Measurements from ENCODE around the gene ZMYND8.
A peak's percentile ranks its signal among the peaks of the same experiment; 100 is the strongest.
"Not testable (repeated sequence)": the region's sequence is repeated elsewhere in the genome, so short reads cannot be mapped to it uniquely, and the experiment has no call there.

The ZMYND8 gene

DNA sequence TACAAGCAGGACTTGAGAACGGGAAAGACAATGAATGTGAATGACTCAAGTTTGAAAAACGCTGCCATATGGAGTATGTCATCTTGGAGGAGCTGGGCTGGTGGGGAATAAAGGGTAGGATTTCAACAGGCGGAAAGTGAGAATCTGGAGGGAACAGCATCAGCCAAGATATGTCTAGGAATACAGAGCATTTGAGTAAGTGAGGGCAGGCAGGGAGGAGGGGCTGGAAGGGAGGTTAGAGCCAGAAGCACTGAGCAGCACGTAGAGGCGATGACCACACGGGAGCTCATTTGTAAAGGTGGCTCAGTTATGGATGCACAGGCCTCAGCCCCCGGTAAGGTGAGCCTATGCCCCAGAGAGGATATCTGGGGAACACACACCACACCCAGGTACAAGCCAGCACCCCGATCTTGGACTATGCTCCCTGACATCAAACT, 115.1 kb downstream of the ZMYND8 start:
- peak; percentile 95 for DNase-seq

DNA sequence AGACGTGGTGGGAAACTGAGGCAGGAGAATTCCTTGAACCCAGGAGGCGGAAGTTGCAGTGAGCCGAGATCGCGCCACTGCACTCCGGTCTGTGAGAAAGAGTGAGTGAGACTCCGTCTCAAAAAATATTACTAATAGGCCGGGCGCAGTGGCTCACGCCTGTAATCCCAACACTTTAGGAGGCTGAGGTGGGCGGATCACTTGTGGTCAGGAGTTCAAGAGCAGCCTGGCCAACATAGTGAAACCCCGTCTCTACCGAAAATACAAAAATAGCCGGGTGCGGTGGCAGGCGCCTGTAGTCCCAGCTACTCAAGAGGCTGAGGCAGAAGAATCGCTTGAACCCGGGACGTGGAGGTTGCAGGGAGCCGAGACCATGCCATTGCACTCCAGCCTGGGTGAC, 116.4 kb downstream of the ZMYND8 start:
- not testable (repeated sequence) for DNase-seq

DNA sequence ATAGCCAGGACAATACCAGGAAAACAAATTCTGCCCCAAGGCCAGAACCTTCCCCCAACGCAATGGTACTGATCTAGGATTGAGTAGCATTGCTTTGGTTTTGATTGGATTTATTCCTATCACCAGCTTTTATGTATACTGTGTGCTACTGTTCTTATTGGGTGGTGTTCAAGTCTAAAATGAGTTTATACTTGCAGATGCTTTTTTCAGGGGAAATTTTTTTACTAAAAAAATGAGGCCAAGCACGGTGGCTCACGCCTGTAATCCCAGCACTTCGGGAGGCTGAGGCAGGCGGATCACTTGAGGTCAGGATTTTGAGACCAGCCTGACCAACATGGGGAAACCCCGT, 116.8 kb downstream of the ZMYND8 start:
- DNase-seq: no peak

DNA sequence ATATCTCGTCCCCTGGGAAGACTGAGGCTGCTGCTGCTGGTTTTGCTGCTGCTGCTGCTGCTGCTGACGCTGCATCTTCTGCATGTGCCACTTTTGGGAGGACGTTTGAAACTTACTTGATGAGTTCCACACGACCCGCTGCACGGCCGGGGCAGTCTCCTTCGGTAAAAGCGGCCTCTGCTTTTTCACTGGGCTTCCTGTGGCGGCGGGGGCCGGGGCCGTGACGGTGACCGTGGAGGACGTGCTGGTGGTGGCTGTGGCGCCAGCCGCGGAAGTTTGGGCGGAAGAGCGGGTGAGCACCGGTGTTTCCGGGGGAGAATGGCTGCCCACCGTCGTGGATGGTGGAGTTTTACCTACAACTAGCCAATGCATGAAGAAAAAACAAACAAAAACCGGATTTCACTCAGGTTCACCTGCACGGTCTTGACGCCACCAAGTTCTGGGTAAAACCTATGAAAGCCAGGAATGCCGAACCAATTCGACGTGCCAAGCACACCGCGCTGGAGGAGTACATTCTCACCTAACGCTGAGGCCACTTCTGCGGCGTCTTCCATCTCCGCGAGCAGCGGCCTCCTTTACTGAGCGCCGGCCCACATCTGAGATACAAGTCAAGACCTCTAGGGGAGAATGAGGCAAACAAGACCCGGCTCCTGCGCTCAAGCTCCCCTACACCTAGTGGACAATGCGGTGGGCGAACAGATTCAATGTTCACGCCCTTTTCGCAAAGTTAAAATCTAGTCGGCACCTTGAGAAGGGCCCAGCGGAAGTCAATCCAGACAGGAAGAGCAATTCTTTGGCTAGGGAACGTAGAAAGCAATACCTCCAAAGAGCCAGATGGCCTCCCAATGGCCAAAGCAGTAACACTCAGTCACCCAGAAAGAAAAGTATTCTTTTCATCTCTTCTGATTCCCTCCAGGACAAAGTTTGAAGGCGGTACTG, 117.5 kb downstream of the ZMYND8 start:
- no peak for DNase-seq

DNA sequence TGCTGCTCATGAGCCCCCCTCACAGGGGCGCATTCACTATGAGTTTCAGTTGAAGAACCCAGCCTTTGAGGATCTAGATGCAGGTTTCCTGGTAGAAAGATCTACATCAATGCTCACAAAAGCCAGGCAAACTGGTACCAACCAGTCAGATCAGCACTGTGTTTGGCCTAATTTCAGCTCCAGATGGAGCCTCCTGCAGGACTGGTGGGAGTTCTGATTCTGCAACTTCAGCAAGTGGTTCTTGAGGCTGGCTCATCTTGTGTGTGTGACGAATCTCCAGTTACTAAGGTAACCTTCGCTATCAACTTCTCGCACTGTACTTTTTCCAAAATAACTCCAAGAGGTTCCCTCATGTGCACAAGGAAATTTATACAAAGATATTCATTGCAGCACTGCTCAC, 118.8 kb downstream of the ZMYND8 start:
- no peak for DNase-seq

DNA sequence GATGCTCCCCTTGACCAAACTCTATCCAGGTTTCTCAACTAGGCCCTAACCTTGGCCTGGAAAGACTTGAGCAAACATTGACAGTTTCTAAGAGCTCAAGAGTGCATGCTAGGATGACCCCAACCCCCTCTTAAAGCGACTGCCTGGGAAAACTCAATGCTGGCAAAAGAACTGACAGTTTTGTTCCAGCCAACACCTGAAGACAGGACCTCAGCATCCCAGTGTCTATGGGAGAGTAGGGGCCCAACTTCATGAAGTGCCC, 119.9 kb downstream of the ZMYND8 start:
- DNase-seq: no peak

DNA sequence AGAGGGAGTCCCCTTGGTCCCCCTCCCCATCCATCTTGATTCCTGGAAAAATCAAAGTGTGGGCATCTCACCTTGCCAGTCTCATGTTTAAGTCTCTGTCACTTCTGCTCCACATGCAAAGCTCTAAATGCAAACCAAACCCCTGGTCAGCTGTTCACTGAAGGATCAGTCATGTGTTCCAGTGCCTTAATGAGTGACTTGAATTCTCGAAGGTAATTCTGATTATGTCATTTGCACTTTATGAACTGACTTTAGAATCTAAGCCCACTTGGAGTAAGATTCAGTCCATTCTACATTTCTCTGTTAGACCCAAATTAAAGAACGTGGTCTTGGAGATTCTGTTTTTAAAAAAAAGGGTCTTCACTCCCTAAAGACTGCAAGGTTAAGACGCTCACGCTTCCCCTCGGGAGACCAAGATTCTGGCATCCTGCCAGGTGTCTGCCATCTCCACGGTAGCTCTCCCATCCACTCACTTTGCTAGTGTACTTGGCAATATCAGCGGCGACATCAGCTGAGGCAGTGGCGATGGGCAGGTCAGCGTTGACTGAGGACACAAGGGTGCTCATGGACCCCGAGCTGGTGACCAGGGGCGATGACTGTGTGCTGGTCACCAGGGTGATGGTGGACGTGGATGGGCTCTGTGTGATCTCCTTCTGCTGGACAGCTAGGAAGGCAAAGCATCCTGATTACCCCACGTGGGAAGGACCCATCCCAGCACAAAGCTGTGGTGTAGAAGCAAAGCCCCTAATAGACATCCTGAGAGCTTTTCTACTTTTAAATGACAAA, 120.5 kb downstream of the ZMYND8 start:
- DNase-seq: no peak

DNA sequence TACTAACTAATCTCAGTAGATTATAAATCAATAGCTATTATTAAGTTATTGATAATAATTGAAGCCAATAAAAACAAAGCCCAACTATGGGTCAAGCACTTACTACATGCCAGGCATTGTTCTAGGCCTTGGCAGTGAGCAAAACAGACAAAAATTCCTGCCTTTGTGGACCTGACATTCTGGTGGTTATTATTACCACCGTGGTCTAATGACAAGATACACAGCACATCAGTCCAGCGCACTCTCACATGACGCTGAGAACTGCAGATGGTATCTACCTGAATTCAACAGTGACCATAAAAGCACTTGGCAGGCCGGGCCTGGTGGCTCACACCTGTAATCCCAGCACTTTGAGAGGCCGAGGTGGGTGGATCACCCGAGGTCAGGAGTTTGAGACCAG, 121.4 kb downstream of the ZMYND8 start:
- DNase-seq: no peak

DNA sequence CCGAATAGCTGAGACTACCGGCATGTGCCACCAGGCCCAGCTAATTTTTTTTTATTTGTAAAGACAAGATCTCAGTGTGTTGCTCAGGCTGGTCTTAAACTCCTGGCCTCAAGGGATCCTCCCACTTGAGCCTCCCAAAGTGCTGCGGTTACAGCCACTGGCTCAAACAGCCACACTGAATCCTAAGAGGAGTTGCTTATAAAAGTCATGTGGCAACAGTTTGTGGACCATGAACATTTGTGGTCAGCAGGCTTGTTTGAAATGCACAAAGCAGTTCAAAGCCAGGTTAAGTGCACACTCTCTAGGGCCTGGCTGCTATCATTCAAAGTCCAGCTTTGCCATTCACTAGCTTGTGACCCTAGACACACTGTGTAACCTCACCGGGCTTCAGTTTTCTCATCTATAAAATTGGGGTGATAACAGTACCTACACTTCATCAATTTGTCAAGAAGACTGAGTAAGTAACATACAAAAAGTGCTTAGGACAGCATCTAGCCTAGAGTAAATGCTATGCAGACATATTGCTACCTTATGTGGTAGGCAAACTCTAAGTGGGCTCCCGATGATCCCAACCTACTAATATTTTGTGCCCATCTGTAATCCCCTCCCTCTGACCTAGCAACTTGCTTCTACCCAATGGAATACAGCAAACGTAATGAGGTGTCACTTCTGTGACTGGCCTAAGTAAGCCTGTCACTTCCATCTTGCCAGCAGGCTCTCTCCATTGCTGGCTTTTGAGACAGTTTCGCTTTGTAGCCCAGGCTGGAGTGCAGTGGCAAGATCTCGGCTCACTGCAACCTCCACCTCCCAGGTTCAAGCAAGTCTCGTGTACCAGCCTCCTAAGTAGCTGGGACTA, 122.9 kb downstream of the ZMYND8 start:
- peak; percentile 60 for DNase-seq

DNA sequence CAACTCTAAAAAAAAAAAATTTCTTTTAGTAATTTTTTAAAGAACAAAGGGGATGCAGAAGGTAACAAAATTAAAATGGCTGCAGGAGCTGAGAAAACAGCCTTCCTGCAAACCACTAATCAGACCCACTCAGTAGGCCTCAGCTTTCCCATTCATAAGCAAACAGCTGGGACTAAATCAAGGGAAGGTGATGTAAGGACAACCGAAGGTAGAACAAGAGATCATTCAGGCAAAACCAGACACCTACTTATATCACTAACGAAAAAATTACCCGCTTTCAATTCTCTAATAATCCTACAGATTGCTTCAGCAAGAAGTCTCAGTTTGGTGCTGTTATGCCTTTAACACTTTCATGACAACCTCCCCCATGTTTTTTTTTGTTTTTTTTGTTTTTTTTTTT, 124.0 kb downstream of the ZMYND8 start:
- no peak for DNase-seq

DNA sequence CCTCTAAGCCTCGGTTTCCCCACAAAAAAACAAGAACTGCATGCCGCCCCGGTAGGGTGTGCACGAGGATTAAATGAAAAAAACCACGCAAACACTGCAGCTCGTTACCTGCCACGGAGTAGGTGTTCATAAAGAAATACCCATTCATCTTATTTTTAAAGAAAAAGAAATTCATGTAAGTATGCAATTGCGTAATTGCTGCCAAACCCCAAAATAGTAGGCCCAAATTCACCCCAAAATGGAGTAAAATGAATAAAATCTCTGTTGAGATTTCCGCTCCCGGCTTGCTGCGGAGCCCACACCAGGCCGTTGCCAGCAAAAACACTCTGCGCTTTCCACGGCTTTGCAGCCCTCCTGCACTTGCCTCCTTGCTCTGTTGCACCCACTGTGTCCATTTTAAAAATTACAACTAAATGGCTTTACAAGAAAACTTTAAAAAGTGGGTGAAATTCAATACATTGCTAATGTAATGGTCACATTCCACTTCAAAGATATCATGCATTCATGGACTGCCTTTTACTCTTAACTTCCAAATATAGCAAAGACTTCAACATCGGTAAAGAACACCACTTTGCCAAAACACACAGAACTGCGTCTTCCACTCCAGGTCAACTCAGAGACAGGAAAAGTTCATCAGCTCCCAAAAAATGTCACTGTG, 125.0 kb downstream of the ZMYND8 start:
- peak; percentile 93 for DNase-seq

DNA sequence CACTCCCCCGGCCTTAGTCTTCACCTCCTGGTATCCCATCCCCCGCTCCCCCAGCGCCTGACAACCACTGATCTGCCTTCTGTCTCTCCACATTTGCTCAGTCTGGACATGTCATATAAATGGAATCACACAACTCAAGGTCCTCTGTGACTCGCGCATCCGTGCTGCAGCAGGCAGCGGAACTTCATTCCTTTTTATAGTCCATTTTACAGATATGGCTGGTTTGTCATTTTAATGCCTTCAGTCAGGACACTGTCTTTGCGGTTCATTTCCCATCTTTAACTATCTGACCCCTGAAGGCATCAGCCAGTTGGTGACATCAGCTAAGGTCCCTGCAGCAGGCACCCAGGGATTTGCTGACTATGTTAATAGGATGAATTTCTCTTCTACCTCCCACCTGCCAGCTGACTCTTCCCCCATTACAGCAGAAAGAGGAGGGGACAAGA, 125.7 kb downstream of the ZMYND8 start:
- peak; percentile 82 for DNase-seq

DNA sequence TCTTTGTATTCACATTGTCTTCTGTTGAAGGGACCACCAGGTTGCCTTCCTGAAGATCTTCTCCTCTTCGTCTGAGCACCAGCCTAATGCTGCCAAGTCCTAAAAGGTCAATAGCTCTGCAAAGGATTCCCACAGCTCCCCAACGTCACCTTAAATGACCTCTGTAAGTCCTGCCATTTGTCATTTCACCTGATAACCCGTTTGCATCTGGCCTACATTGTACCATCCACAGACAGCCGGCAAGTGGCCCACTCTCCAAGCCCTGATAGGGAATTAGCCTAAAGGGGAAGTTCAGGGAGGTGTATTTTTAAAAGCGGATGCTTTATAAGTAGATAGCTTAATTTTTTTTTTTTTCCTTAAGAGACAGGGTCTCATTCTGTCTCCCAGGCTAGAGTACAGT, 127.8 kb downstream of the ZMYND8 start:
- DNase-seq: no peak

DNA sequence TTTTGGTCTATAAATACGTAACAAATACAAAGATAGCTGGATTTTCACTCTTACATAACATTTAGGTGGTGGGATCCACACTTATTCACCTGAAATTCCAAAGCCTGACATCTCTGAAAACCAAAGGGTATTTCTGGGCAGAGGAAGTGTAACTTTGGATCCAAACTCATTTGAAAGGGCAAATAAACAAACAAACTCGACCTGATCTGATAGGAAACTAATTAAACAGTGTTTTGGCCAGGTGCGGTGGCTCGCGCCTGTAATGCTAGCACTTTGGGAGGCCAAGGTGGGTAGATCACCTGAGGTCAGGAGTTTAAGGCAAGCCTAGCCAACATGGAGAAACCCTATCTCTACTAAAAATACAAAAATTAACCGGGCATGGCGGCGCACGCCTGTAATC, 128.9 kb downstream of the ZMYND8 start:
- no peak for DNase-seq

DNA sequence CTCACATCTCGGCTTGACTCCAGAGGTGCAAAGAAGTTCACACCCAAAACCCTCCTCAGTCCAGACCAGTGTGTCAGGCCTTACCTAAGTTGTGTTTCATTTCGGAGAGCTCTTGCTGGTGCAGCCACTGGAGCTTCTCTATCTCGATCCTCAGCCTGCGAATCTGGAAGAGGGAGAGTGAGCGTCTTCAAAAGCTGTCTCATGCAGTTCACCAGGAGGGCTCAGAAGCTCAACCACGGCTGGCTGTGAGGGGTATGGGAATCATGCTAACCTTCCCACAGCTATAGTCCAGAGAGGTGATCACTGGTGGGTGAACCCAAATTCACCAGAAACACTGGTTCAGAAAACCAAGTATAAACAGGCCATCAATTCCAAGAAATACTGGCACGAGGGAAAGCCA, 129.4 kb downstream of the ZMYND8 start:
- no peak for DNase-seq

DNA sequence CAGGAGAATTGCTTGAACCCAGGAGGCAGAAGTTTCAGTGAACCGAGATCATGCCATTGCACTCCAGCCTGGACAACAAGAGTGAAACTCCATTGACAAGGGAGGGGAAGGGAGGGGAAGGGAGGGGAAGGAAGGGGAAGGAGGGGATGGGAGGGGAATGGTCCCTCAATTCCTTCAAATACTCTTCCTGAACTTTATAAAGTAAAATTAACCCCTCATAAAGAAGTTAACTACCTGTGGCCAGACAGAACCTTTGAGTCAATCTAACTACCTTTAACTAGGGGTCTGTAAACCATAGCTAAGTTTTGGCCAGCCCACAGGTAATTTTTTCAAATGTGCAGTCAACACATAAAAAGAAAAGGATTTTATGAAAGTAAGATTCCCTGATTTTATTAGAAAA, 131.0 kb downstream of the ZMYND8 start:
- DNase-seq: no peak

DNA sequence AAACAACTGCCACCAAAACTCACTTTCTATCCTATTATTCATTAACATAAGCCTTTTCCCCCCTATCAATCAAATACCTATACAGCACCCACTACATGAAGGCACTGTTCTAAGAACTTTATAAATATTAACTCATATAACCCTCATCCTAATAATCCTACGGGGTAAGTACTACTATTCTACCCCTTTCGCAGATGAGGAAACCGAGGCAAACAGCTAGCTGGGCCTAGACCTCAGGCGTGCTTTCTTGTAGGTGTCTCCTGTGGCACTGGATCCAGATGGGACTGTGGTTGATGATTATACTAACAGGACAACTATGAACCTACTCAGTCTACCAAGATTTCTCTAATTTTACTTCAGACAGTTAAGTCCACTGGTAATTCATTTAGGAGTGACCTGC, 131.6 kb downstream of the ZMYND8 start:
- no peak for DNase-seq

DNA sequence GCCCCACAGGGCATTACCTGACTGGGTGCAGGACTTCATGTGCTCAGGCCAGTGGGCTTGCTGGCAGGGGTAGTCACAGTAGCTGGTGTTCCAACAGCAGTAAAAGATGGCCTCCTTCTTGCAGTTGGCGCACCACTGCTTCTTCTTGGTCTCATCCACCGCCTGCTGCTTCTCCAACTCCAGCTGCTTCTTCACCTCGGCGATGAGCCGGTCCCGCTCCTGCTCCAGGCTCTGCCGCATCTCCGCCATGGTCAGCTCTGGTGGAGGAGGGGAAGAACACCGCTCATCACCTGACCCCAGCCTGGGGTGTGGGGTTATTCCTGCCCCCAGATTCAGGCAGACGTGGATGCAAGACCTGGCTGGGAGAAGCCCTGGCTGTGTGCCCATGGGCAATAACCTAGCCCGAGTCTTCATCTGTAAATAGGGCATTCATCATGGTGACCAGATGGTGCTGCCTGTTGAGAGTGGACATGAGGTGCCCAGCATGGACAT, 132.2 kb downstream of the ZMYND8 start:
- no peak for DNase-seq

DNA sequence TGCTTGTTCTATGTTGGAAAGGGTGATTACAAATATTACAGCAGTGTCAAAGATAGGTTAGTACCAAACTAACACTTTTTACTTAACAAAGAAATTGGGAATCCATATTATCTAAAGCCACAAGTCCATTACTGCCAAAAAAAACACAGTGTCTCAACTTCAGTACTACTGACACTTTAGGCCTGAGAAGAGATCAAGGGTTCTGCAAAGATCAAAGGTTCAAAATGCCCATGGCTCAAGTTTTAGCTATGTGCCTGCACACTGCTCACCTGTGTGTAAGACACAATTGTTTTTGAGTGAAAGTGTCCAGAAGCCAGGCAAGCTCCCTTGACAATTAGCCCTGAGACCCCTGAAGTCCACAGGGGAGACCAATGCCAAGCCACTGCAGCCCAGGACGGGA, 132.6 kb downstream of the ZMYND8 start:
- no peak for DNase-seq

DNA sequence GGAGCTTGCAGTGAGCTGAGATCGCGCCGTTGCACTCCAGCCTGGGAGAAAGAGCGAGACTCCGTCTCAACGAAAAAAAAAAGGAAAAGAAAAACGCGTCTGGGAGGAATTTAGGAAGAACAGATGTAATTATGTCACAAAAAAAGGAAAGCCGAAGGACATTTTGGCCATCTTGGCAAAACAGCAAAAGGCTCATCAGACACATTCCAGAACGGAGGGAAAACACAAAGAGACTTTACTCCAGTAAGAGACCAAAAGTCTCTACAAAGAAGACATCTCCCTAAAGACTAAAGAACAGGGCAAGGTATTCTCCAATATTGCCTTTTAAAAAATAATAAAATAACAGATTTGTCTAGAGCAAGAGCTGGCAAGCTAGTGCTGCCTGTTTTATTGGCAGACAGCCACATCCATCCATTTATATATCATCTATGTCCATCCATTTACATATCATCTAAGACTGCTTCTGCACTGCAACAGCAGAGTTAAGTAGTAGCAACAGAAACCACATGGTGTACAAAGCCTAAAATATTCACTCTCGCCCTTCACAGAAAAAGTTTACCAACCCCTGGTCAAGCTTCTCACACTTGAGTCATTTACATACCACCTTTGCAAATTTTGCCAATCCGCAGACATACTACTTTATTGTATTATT, 133.9 kb downstream of the ZMYND8 start:
- DNase-seq: no peak

DNA sequence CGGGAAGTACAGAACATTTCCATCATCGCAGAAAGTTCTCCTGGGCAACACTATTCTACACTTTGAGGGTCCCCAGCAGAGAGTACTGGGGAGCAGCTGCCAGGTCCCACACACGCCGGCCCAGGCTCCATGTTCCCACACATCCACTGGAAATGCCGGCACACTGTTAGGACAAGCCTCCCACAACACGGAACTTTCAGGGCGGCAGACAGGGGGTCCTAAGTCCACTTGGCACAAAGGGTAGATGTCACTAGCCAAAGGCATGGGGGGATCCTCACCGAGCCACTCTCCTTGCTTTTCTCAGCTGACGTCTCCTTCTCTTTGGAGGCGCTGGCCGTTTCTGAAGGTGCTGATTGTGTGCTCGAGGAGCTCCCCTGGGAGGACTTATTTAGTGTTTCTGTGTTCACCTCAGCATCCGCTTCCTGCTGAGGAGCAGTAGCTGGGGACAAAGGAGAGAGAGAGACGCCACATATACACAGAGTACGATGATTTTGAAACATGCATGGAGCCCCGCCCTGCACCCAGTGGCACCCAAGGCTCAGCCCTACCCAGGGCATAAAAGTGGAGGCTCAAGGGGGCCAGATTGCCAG, 135.4 kb downstream of the ZMYND8 start:
- DNase-seq: no peak

DNA sequence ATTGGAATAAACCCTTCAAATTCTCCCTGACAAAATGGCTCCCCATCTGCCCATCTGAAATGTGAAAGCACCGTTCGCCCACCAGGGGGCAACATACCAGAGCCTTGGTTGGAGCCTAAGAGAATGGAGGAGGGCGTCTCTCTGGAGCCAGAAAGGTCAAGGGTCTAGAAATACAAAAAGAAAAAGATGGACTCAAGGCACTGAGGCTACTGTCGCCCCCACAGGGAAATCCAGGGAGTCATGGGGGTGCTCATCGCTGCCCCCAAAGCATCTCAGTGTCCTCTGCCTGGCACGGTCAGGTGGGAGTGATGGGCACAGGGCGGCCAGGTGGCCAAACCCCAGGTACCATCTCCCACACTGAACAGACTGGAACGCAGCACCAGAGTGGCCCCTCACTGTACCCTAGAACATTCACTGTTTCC, 136.3 kb downstream of the ZMYND8 start:
- DNase-seq: peak; percentile 30

Measured in fibroblast of skin of right biceps (primary cell).